GM21619 (cell line): ENCODE data around the gene PALS2.

Source experiments
- ATAC-seq: cut with Tn5 transposase; IDR thresholded peaks from one replicate; pipeline ENCODE4 v1.9.1; 2021; ENCODE audit not compliant: unreplicated experiment

The PALS2 gene

DNA sequence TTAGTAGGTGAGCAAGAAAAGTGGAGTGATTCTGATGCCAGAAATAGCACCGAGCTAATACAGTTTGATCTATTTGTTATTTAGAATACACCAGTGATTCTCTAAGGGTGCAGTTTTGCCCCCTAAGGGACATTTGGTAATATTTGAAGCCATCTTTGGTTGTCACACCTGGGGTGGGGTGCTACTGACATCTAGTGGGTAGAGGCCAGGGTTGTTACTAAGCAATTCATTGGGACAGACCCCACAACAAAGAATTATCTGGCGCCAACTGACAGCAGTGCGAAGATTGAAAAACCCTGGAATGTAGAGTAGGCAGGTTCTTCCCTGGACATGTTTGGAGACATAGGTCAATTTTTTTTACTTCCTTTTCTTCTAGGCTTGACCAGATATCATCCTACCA, 14.6 kb downstream of the PALS2 start:
- ATAC-seq: peak; percentile 79

DNA sequence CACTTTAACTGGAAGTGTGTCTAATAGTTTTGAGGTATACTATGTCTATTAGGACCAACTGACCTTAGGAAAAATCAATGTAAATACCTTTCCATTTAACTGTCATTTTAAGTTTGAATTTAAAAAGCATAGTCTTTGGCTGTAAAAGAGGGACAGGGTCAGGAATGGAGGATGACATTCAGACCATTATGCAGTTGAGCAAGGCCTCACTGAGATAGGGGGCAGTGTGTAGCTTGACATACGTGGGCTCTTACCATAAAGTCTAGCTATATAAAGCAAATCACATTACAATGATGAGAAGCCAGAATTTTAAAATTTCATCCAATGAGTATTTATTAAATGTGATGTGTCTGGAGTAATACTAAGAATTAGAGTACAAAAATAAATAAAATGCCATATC, 17.9 kb downstream of the PALS2 start:
- no peak for ATAC-seq

- ATAC-seq: peak; percentile 69
These were observed 22.6 kb downstream of the PALS2 start for GRCh38 chr7:24595671-24596418.

GRCh38 chr7:24597014-24597413, 23.8 kb downstream of the PALS2 start:
- ATAC-seq: no peak

GRCh38 chr7:24601600-24601999, 28.3 kb downstream of the PALS2 start:
- ATAC-seq: no peak

GRCh38 chr7:24602860-24603456, 29.7 kb downstream of the PALS2 start:
- ATAC-seq: no peak

GRCh38 chr7:24604630-24605029, 31.4 kb downstream of the PALS2 start:
- ATAC-seq: no peak

DNA sequence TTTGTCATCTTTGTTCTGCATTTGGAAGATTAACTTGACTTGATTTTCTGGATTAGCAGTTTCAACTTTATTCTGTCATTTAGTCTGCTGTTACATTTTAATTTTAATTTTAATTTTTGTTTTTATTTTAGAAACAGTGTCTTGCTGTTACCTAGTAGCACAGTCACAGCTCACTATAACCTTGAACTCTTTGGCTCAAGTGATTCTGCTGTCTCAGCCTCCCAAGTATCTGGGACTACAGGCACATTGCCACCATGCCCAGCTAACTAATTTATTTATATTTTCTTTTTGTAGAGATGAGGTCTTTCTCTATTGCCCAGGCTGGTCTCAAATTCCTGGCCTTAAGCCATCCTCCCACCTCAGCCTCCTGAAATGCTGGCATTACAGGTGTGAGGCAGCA, 35.3 kb downstream of the PALS2 start:
- ATAC-seq: no peak

- no peak for ATAC-seq
These were observed 35.8 kb downstream of the PALS2 start for GRCh38 chr7:24609059-24609458.

DNA sequence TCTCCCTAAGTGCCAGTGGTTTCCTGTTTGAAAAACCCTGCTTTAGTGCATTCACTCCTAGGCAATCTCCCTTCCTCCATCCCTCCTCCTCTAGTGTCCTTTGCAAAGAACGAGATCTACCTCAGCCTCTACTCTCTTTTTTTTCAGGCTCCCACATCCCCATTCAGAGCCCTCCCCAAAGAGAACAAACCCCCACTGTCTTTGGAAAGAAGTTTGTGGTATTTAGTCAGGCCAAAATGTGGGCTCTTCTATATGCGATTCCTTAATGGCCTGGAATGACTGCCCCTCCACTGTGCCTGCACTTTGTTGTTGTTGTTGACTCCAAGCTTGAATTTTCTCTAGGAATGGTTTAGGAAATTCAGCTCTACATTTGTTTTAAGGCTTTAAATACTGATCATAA, 36.3 kb downstream of the PALS2 start:
- ATAC-seq: no peak

- no peak for ATAC-seq
These were observed 37.9 kb downstream of the PALS2 start for GRCh38 chr7:24611130-24611529.

DNA sequence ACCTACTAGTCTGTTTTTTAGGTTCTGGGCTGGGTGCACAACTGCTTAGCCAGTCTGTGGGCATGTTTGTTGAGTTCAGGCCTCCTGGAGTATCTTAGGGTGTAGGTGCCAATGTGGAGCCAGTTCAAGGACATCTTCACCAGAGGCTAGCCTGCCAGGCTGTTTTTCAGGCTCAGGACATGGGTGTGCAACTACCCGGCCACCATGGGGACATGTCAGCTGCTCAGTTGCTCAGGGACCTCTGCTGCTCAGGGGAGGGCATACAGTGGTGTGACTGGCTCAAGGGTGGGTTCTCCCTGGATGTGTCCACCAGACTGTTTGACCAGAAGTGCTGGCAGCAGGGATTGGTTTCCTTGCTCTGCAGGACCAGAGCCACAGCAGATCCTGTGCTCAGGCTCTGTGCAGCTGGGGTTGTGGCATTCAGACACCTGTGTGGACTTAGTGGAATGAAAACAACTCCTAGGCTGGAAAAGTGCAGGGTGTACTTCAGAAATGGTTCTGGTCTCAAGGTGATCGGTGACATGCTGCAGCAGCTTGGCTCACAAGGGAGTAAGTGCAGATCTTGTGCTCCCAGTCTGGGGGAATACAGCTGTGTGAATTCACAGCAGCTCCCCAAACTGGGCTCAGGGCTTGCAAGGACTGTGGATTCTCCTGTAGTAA, 44.8 kb downstream of the PALS2 start:
- ATAC-seq: no peak

DNA sequence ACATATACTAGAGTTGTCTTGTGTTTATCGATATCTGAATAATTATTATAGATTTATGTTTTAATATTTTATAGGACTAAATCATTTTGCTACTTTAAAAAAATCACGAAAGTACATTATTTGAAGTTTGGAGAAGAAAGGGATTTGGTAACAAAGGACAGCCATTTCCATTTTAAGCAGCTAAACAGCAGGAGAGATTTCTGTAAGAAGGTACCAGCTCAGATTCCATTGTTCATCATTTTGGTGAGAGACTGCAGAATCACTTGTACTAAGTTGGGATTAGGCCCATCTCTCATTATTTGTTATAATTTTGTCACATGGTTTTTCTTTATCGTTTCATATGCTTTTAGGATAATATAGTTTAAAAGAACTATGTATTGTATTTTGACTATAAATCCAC, 46.7 kb downstream of the PALS2 start:
- no peak for ATAC-seq

DNA sequence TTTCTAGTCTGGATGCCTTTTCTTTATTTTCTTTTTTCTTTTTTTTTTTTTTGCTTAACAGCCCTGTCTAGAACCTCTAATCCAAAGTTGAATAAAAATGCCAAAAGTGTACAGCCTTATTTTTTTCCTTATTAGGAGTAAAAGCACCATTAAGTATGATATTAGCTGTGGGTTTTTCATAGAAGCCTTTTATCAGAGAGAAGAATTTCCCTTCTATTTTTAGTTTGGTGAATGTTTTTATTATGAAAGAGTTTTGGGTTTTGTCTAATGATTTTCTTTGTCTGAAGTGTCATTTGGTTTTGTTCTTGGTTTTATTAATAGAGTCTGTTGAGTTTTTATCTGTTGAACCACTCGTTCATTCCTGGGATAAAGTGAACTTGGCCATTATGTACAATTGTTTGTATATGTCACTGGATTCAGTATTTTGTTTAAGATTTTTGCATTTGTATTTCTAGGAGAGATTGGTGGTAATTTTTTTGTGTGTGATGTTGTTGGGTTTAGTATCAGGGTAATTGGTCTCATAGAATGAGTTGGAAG, 49.5 kb downstream of the PALS2 start:
- ATAC-seq: no peak
